Trophoblast cell (in vitro differentiated cells and primary cell): ENCODE measurements around the gene CCDC77.

Experiments
- DNase-seq, 2 donors: peaks; one replicate each; pipeline ENCODE4 v3.0.0-alpha.2; 2016
- H2AFZ ChIP-seq: 2 replicates; pipeline ENCODE4 v1.6.1; 2013; ENCODE audit warnings: low read length, moderate library complexity, mild to moderate bottlenecking; ENCODE audit not compliant: insufficient read depth, poor library complexity
- H2AK5ac ChIP-seq: 2 replicates; pipeline ENCODE4 v1.6.1; 2013; ENCODE audit warnings: mild to moderate bottlenecking, low read length
- H2BK120ac ChIP-seq: 2 replicates; pipeline ENCODE4 v1.6.1; 2013; ENCODE audit warnings: low read length, mild to moderate bottlenecking, moderate library complexity; ENCODE audit not compliant: insufficient read depth, poor library complexity
- H2BK12ac ChIP-seq: 2 replicates; pipeline ENCODE4 v1.6.1; 2013; ENCODE audit warnings: mild to moderate bottlenecking, low read length, moderate library complexity
- H2BK5ac ChIP-seq: 2 replicates; pipeline ENCODE4 v1.6.1; 2013; ENCODE audit warnings: low read length, low read depth, moderate library complexity, mild to moderate bottlenecking; ENCODE audit not compliant: poor library complexity
- H3K14ac ChIP-seq: 2 replicates; pipeline ENCODE4 v1.6.1; 2013; ENCODE audit warnings: mild to moderate bottlenecking, low read length
- H3K18ac ChIP-seq: 2 replicates; pipeline ENCODE4 v1.6.1; 2013; ENCODE audit warnings: mild to moderate bottlenecking, low read length
- H3K23ac ChIP-seq: 2 replicates; pipeline ENCODE4 v1.6.1; 2013; ENCODE audit warnings: low read length
- H3K27ac ChIP-seq: 2 replicates; pipeline ENCODE4 v1.5.1; 2013; ENCODE audit warnings: low read depth, mild to moderate bottlenecking, inconsistent platforms, low read length, moderate library complexity
- H3K27me3 ChIP-seq: 2 replicates; pipeline ENCODE4 v1.6.1; 2013; ENCODE audit warnings: inconsistent platforms, mild to moderate bottlenecking, low read length, moderate library complexity; ENCODE audit not compliant: insufficient read depth
- H3K36me3 ChIP-seq, 2 experiments: 1 replicate in 1 of 2; 2 replicates in 1 of 2; pipeline ENCODE4 v1.6.1; 2013; ENCODE audit warnings: low read length in 2 of 2, mild to moderate bottlenecking in 2 of 2, moderate library complexity in 1 of 2; ENCODE audit not compliant: insufficient read depth in 2 of 2, control insufficient read depth in 1 of 2
- H3K4ac ChIP-seq: 2 replicates; pipeline ENCODE4 v1.6.1; 2013; ENCODE audit warnings: low read depth, mild to moderate bottlenecking, low read length, moderate library complexity
- H3K4me1 ChIP-seq, 2 experiments: 1 replicate in 1 of 2; 2 replicates in 1 of 2; pipeline ENCODE4 v1.6.1; 2013; ENCODE audit warnings: low read length in 2 of 2, mild to moderate bottlenecking in 2 of 2, moderate library complexity in 1 of 2; ENCODE audit not compliant: insufficient read depth in 2 of 2, control insufficient read depth in 1 of 2
- H3K4me2 ChIP-seq: 2 replicates; pipeline ENCODE4 v1.6.1; 2013; ENCODE audit warnings: inconsistent platforms, mild to moderate bottlenecking, low read length, moderate library complexity
- H3K4me3 ChIP-seq: 2 replicates; pipeline ENCODE4 v1.5.1; 2013; ENCODE audit warnings: mild to moderate bottlenecking, low read depth, low read length, inconsistent platforms
- H3K79me1 ChIP-seq: one replicate; pipeline ENCODE4 v1.6.1; 2013; ENCODE audit warnings: low read length
- H3K79me2 ChIP-seq: 2 replicates; pipeline ENCODE4 v1.6.1; 2013; ENCODE audit warnings: low read length, mild to moderate bottlenecking; ENCODE audit not compliant: control insufficient read depth, insufficient read depth, poor library complexity
- H3K9ac ChIP-seq: 2 replicates; pipeline ENCODE4 v1.6.1; 2013; ENCODE audit warnings: mild to moderate bottlenecking, low read length
- H3K9me3 ChIP-seq: 2 replicates; pipeline ENCODE4 v1.6.1; 2013; ENCODE audit warnings: low read depth, mild to moderate bottlenecking, control low read depth, inconsistent platforms, low read length; ENCODE audit not compliant: insufficient read depth
- H4K12ac ChIP-seq: 2 replicates; pipeline ENCODE4 v1.6.1; 2013; ENCODE audit warnings: low read depth, mild to moderate bottlenecking, low read length, moderate library complexity
- H4K8ac ChIP-seq: 2 replicates; pipeline ENCODE4 v1.6.1; 2013; ENCODE audit warnings: low read depth, mild to moderate bottlenecking, low read length, moderate library complexity
- H4K91ac ChIP-seq: one replicate; pipeline ENCODE4 v1.6.1; 2013; ENCODE audit warnings: low read depth, mild to moderate bottlenecking, low read length, moderate library complexity
- WGBS: extraction: QIAGEN DNeasy Blood & Tissue Kit; methylation state at CpG from one replicate; pipeline ENCODE4 v1.1.7; 2013; ENCODE audit warnings: missing lambda C conversion rate; ENCODE audit not compliant: insufficient read length, insufficient coverage; ENCODE audit errors: extremely low coverage; 5-methylcytosine and 5-hydroxymethylcytosine counted together

The CCDC77 gene

DNA sequence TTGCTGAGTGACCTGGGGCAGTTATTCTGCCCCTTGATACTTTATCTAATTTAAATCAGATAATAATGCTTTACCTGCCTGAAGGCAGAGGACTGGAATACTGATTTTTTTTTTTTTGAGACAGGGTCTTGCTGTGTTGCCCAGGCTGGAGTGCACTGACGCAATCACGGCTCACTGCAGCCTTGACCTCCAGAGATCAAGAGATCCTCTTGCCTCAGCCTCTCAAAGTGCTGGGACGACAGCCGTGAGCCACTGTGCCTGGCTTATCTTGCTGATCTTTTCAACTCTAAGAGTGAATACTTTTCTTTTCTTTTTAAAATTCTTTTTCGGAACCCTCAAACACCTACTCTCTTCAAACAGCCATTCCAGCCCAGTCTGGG, 57.6 kb downstream of the CCDC77 start:
- H2BK5ac ChIP-seq: no peak overlapping the region
- H3K79me1 ChIP-seq: no peaks in the 10 kb centered on the region
- H3K9ac ChIP-seq: no peak overlapping the region
- H3K4me1 ChIP-seq: peaks cover 6 to 7% of the 10 kb centered on the region in 2 experiments
- no peak overlapping the region for H4K8ac ChIP-seq
- no peaks in the 10 kb centered on the region for H3K36me3 ChIP-seq
- H3K27ac ChIP-seq: no peak overlapping the region
- no peak overlapping the region for H4K12ac ChIP-seq
- H3K79me2 ChIP-seq: peaks cover 2% of the 10 kb centered on the region
- peaks cover 25% of the 10 kb centered on the region for H3K27me3 ChIP-seq
- peak overlapping the region; percentile 97 for H3K4me2 ChIP-seq
- no peak overlapping the region for H3K4me3 ChIP-seq
- WGBS: no CpG with 5 or more reads among the region's 5 CpGs
- H4K91ac ChIP-seq: no peak overlapping the region
- H3K9me3 ChIP-seq: no peaks in the 10 kb centered on the region
- H3K23ac ChIP-seq: no peak overlapping the region
- H2AK5ac ChIP-seq: no peak overlapping the region
- no peak overlapping the region for H2BK12ac ChIP-seq
- H3K4ac ChIP-seq: no peak overlapping the region
- H3K14ac ChIP-seq: no peak overlapping the region
- no peak overlapping the region for H3K18ac ChIP-seq
- H2AFZ ChIP-seq: no peak overlapping the region
- H2BK120ac ChIP-seq: no peak overlapping the region
- peak; percentile 30 to 50 for DNase-seq

DNA sequence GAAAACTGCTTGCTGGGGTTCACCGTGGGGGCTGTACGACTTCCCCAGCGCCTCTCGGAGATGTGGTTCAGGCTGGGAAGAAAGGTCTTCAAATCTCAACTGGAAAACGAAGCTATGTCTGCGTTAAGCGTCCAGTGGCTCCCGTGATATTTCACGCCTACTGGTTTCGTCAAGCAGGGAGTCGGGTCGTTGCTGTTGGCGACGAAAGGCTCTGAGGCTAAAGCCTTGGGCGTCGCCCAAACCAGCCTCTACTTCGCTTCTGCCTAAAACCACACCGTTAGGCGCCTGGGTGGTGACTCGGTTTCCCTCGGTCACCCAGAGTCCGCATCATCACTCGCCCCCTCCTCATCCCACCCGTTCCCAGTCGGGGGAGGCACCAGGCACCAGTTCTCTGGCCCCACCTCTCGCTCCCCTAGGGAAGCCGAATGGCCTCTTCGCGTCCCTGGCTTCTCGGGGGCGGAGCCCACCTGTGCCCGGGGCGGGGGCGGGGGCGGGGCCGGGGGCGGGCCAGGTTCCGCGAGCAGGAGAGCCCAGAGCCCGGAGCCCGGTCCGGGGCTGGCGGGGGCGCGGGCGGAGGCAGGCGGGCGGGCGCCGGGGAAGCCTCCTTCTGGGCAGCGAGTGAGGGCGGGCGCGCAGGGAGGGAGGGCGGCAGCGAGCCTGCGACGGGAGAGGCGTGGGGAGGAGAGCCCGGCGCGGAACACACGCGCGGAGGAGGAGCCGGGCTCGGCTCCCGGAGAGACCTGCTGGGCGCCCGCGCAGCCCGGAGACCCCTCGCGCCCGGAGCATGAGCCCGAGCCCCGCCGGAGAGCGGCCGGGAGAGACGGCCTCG, 58.2 kb downstream of the CCDC77 start, which contains the start of gene B4GALNT3:
Gene B4GALNT3 (plus strand): TSS at position 510 of the 829 bp plus-strand sequence. CDS start 438 bp downstream, outside the sequence.
- Histone ChIP-seq H2AK5ac (no peak within 1 kb of the TSS), H3K27ac (no peak within 1 kb of the TSS), H3K14ac (peak within 1 kb of the TSS; percentile 47), H3K23ac (no peak within 1 kb of the TSS), H3K79me1 (no peaks in the 10 kb centered on the region), H2BK12ac (peak within 1 kb of the TSS; percentile 43), H3K9ac (no peak within 1 kb of the TSS), H3K4ac (no peak within 1 kb of the TSS), H4K8ac (peak within 1 kb of the TSS; percentile 66), H2AFZ (peak within 1 kb of the TSS; percentile 76), H3K9me3 (no peaks in the 10 kb centered on the region), H2BK5ac (no peak within 1 kb of the TSS), H3K36me3 (no peaks in the 10 kb centered on the region), H3K79me2 (peaks cover 2% of the 10 kb centered on the region), H3K18ac (no peak within 1 kb of the TSS), H4K91ac (no peak within 1 kb of the TSS), H3K4me1 (peaks cover 6 to 7% of the 10 kb centered on the region in 2 experiments), H3K27me3 (peaks cover 25% of the 10 kb centered on the region), H2BK120ac (peak within 1 kb of the TSS; percentile 23), H3K4me3 (peak within 1 kb of the TSS; percentile 75), H4K12ac (no peak within 1 kb of the TSS), H3K4me2 (peak within 1 kb of the TSS; percentile 98)
- no CpG with 5 or more reads among the region's 82 CpGs for WGBS
- DNase-seq: peak; percentile 71

DNA sequence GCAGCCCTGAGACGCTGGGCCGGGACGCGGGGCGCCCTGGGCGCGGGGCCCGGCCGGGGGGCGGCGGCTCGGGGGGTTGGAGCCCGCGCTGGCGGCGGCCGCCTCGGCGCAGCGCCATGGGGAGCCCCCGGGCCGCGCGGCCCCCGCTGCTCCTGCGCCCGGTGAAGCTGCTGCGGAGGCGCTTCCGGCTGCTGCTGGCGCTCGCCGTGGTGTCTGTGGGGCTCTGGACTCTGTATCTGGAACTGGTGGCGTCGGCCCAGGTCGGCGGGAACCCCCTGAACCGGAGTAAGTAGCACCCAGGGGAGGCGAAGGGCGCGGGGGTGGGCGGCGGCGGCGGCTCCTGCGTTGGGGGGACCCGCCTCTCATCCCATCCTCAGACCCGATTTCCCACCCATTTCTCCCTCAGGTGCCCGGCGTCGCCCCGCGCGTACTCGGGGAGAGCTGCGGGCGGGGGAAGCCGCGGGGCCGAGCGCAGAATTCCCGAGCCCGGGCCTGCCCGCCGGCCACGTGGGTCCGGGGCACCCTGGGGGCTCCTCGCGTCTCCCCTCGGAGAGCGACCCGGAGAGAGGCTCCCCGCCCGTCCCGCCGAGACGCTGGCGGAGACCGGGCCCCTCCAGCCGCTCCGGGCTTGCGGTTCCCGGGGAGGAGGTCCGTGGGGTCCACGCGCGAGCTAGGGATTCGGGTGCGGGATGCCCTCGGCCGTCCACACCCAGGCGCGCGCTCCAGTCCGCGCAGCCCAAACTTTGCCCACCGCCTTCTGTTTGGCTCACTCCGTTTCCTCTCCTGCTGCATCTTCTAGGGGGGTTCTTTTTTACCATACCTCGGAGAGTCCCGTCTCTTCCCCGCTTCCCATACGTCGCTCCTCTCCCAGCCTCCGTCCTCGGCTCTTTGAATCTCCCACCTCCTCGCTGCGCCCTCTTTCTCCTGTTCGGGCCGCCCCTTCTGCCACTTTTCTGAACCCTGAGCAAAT, 59.1 kb downstream of the CCDC77 start:
- Histone ChIP-seq H3K4ac (no peak overlapping the region), H2AFZ (peak overlapping the region; percentile 76), H2BK5ac (no peak overlapping the region), H3K18ac (no peak overlapping the region), H3K27ac (no peak overlapping the region), H2AK5ac (no peak overlapping the region), H3K4me3 (peak overlapping the region; percentile 75), H4K8ac (no peak overlapping the region), H3K9me3 (no peaks in the 10 kb centered on the region), H3K36me3 (no peaks in the 10 kb centered on the region), H3K79me1 (no peaks in the 10 kb centered on the region), H4K12ac (no peak overlapping the region), H3K4me2 (peak overlapping the region; percentile 98), H3K9ac (no peak overlapping the region), H2BK120ac (no peak overlapping the region), H4K91ac (no peak overlapping the region), H3K27me3 (peaks cover 25% of the 10 kb centered on the region), H3K79me2 (peaks cover 2% of the 10 kb centered on the region), H2BK12ac (no peak overlapping the region), H3K14ac (peak overlapping the region; percentile 47), H3K4me1 (peaks cover 6 to 7% of the 10 kb centered on the region in 2 experiments), H3K23ac (no peak overlapping the region)
- no peak for DNase-seq
- WGBS: no CpG with 5 or more reads among the region's 109 CpGs

DNA sequence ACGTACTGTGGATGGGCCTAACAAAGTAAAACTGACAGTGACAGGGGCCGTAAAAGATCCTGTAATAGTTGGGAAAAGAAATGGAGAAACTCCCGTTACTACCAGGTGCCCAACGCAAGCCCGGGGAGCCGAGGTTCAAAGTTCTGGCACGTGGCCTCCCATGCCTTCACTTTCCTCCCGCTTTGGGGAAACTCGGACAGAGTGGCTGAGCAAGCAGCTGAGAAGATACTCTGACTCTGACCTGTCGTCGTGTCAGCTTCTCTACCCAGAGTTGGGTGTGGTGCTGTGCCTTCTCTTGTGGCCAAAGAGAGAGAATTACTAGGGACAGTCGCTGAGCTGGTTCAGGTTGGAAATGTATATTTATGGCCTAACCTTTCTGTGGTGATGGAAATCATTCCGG, 60.0 kb downstream of the CCDC77 start:
- H3K14ac ChIP-seq: no peak overlapping the region
- H3K27ac ChIP-seq: no peak overlapping the region
- H2BK5ac ChIP-seq: no peak overlapping the region
- H4K91ac ChIP-seq: no peak overlapping the region
- no peak overlapping the region for H2AFZ ChIP-seq
- no peak for DNase-seq
- H3K79me1 ChIP-seq: no peaks in the 10 kb centered on the region
- H3K4me2 ChIP-seq: no peak overlapping the region
- H3K9me3 ChIP-seq: no peaks in the 10 kb centered on the region
- no CpG with 5 or more reads among the region's 13 CpGs for WGBS
- no peak overlapping the region for H3K4me3 ChIP-seq
- no peak overlapping the region for H3K4ac ChIP-seq
- peaks cover 2% of the 10 kb centered on the region for H3K79me2 ChIP-seq
- no peak overlapping the region for H3K9ac ChIP-seq
- peaks cover 6 to 7% of the 10 kb centered on the region in 2 experiments for H3K4me1 ChIP-seq
- no peak overlapping the region for H4K12ac ChIP-seq
- no peak overlapping the region for H3K18ac ChIP-seq
- no peaks in the 10 kb centered on the region for H3K36me3 ChIP-seq
- no peak overlapping the region for H2AK5ac ChIP-seq
- H2BK12ac ChIP-seq: no peak overlapping the region
- H2BK120ac ChIP-seq: no peak overlapping the region
- no peak overlapping the region for H3K23ac ChIP-seq
- H3K27me3 ChIP-seq: peaks cover 25% of the 10 kb centered on the region
- no peak overlapping the region for H4K8ac ChIP-seq
